SHP77 (cell line): Measurements from ENCODE around the gene PRPF38B.
A peak's percentile ranks its signal among the peaks of the same experiment; 100 is the strongest.
"Not testable (repeated sequence)": the region's sequence is repeated elsewhere in the genome, so short reads cannot be mapped to it uniquely, and the experiment has no call there.

Experiments used
- DNase-seq, 2 experiments: peaks; one replicate each; lab custom pipeline; 2025; lab: John Stamatoyannopoulos, UW

PRPF38B gene

GRCh38 chr1:108691942-108692723 is at the start of gene PRPF38B:
PRPF38B (plus strand) TSS chr1:108692310; CDS start chr1:108692592, 282 bp downstream.
- DNase-seq = peak; percentile 82 to 93

GRCh38 chr1:108643492-108644335 is 48.4 kb upstream of the PRPF38B start:
- peak; percentile 49 to 65 for DNase-seq

GRCh38 chr1:108644984-108645383 is 47.1 kb upstream of the PRPF38B start:
- peak in 1 of 2 experiments; percentile 14 for DNase-seq

GRCh38 chr1:108645564-108646184 is 46.4 kb upstream of the PRPF38B start:
- DNase-seq = no peak

GRCh38 chr1:108646265-108646647 is 45.9 kb upstream of the PRPF38B start:
- no peak for DNase-seq

- DNase-seq = no peak
Measured at GRCh38 chr1:108646648-108647269, 45.4 kb upstream of the PRPF38B start.

- no peak for DNase-seq
Measured at GRCh38 chr1:108653431-108654105, 38.5 kb upstream of the PRPF38B start.

GRCh38 chr1:108657356-108658080 is 34.6 kb upstream of the PRPF38B start:
- DNase-seq = no peak

- DNase-seq = no peak
Measured at GRCh38 chr1:108661030-108661609, 31.0 kb upstream of the PRPF38B start, which contains the start of gene HENMT1. HENMT1 (minus strand) TSS chr1:108661093; CDS start chr1:108659884, 1,209 bp downstream.

- DNase-seq = no peak
Measured at GRCh38 chr1:108663074-108663473, 29.0 kb upstream of the PRPF38B start.

- no peak for DNase-seq
Measured at GRCh38 chr1:108664481-108664880, 27.6 kb upstream of the PRPF38B start.

- no peak for DNase-seq
Measured at GRCh38 chr1:108665067-108665466, 27.0 kb upstream of the PRPF38B start.

- DNase-seq = no peak
Measured at GRCh38 chr1:108665771-108666170, 26.3 kb upstream of the PRPF38B start.

GRCh38 chr1:108667422-108667821 is 24.7 kb upstream of the PRPF38B start:
- DNase-seq = not testable (repeated sequence)

GRCh38 chr1:108668777-108669176 is 23.3 kb upstream of the PRPF38B start:
- DNase-seq = no peak

- DNase-seq = no peak
Measured at GRCh38 chr1:108669679-108670078, 22.4 kb upstream of the PRPF38B start.

GRCh38 chr1:108670131-108670773 is 21.9 kb upstream of the PRPF38B start:
- DNase-seq = no peak

GRCh38 chr1:108671143-108671542 is 21.0 kb upstream of the PRPF38B start:
- DNase-seq = no peak

- DNase-seq = no peak
Measured at GRCh38 chr1:108678706-108679105, 13.4 kb upstream of the PRPF38B start.
